Neutrophil (primary cell): Measurements from ENCODE around the gene FANCE.

Experiments
- H3K27ac ChIP-seq: fragments of 200-600 bp; sonication (generic); 2 replicates; pipeline ENCODE4 v1.5.1; 2016; ENCODE audit warnings: mild to moderate bottlenecking, moderate library complexity
- H3K27me3 ChIP-seq: fragments of 200-600 bp; sonication (generic); 2 replicates; pipeline ENCODE4 v1.6.0; 2016; ENCODE audit warnings: mild to moderate bottlenecking
- H3K36me3 ChIP-seq: fragments of 200-600 bp; sonication (generic); 2 replicates; pipeline ENCODE4 v1.5.1; 2017
- H3K4me1 ChIP-seq, 2 experiments: fragments of 200-600 bp in 1 of 2; sonication (generic) in 1 of 2; 1 replicate in 1 of 2; 2 replicates in 1 of 2; pipeline versions ENCODE4 v1.5.1 to v1.6.1; 2013 to 2016; ENCODE audit warnings: low read depth in 1 of 2, low read length in 1 of 2, mild to moderate bottlenecking in 1 of 2, moderate library complexity in 1 of 2; ENCODE audit not compliant: control insufficient read depth in 1 of 2, insufficient read depth in 1 of 2
- H3K4me3 ChIP-seq, 2 experiments: fragments of 200-600 bp in 1 of 2; sonication (generic) in 1 of 2; 1 replicate in 1 of 2; 2 replicates in 1 of 2; pipeline ENCODE4 v1.5.1; 2013 to 2016; ENCODE audit warnings: low read depth in 1 of 2, low read length in 1 of 2, mild to moderate bottlenecking in 1 of 2, moderate library complexity in 1 of 2
- H3K9me3 ChIP-seq: fragments of 200-600 bp; sonication (generic); 2 replicates; pipeline ENCODE4 v1.5.1; 2016
- TF ChIP-seq, protein P1 (sequence below): fragments of 200-600 bp; sonication (generic); IDR thresholded peaks from 2 replicates; pipeline ENCODE4 v1.5.1; 2016; ENCODE audit warnings: antibody characterized with exemption

The FANCE gene

DNA sequence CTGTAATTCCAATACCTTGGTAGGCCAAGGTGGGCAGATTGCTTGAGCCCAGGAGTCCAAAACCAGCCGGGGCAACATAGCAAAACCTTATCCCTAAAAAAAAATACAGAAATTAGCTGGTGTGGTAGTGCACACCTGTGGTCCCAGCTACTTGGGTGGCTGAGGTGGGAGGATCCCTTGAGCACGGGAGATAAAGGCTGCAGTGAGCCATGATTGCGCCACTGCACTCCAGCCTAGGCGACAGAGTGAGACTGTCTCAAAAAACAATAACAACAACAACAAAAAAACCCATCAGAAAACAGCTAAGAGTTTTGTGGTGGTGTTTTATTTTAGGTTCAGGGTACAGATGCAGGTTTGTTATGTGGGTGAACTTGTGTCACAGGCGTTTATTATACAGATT is 42.9 kb upstream of the FANCE start:
- Histone ChIP-seq H3K9me3 (no peaks in the 10 kb centered on the region), H3K4me3 (no peak overlapping the region), H3K36me3 (peaks cover 11% of the 10 kb centered on the region), H3K4me1 (peaks cover 7 to 9% of the 10 kb centered on the region in 2 experiments), H3K27ac (no peak overlapping the region), H3K27me3 (no peaks in the 10 kb centered on the region)
- TF ChIP-seq, protein P1, sequence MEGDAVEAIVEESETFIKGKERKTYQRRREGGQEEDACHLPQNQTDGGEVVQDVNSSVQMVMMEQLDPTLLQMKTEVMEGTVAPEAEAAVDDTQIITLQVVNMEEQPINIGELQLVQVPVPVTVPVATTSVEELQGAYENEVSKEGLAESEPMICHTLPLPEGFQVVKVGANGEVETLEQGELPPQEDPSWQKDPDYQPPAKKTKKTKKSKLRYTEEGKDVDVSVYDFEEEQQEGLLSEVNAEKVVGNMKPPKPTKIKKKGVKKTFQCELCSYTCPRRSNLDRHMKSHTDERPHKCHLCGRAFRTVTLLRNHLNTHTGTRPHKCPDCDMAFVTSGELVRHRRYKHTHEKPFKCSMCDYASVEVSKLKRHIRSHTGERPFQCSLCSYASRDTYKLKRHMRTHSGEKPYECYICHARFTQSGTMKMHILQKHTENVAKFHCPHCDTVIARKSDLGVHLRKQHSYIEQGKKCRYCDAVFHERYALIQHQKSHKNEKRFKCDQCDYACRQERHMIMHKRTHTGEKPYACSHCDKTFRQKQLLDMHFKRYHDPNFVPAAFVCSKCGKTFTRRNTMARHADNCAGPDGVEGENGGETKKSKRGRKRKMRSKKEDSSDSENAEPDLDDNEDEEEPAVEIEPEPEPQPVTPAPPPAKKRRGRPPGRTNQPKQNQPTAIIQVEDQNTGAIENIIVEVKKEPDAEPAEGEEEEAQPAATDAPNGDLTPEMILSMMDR = no peak

GRCh38 chr6:35410131-35410530 is 42.0 kb upstream of the FANCE start:
- Histone ChIP-seq H3K36me3 (peaks cover 11% of the 10 kb centered on the region), H3K4me1 (peaks cover 7 to 9% of the 10 kb centered on the region in 2 experiments), H3K9me3 (no peaks in the 10 kb centered on the region), H3K27ac (no peak overlapping the region), H3K4me3 (no peak overlapping the region), H3K27me3 (no peaks in the 10 kb centered on the region)
- TF ChIP-seq, protein P1 = no peak

GRCh38 chr6:35411066-35411465 is 41.1 kb upstream of the FANCE start:
- Histone ChIP-seq H3K27me3 (no peaks in the 10 kb centered on the region), H3K4me3 (no peak overlapping the region), H3K4me1 (peaks cover 7 to 9% of the 10 kb centered on the region in 2 experiments), H3K36me3 (peaks cover 11% of the 10 kb centered on the region), H3K27ac (no peak overlapping the region), H3K9me3 (no peaks in the 10 kb centered on the region)
- TF ChIP-seq, protein P1 = no peak

DNA sequence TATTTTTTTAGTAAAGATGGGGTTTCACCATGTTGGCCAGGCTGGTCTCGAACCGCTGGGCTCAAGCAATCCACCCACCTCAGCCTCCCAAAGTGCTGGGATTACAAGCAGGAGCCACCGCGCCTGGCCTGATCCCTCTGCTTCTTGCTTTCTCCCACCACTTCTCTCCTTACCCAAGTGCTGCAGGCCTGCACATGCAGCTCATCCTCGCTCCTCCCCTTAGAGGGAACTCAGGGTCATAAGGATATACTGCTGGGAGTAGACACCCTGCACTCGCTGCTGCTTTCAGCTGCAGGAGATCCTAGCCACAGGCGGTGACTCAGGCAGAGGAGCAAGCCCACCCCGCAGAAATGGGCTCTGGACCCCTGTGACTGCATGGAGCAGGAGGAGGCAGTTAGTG is 40.0 kb upstream of the FANCE start:
- H3K27me3 ChIP-seq = no peaks in the 10 kb centered on the region

DNA sequence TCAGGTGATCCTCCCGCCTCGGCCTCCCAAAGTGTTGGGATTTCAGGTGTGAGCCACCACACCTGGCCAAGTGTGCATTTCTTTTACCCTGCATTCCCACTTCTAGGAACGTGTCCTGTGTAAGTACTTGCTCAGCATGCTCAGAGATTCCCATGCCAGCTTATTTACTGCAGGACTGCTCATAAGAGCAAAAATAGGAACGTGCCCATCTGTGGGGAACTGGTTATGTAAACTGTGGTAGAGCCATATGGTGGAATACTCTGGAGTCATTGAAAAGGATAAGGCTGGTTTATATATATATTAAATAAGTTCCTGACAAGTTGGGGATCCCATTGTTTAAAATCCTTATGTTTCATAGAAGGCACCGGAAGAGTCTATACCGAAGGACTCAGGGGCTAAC is 38.2 kb upstream of the FANCE start:
- Histone ChIP-seq H3K27ac (no peak overlapping the region), H3K27me3 (no peaks in the 10 kb centered on the region), H3K4me1 (peaks cover 7 to 9% of the 10 kb centered on the region in 2 experiments), H3K36me3 (peaks cover 15% of the 10 kb centered on the region), H3K4me3 (no peak overlapping the region), H3K9me3 (no peaks in the 10 kb centered on the region)
- TF ChIP-seq, protein P1 = no peak

More for the DNA sequence above, 40.0 kb upstream of the FANCE start:
- no peak overlapping the region for H3K4me3 ChIP-seq
- H3K27ac ChIP-seq = no peak overlapping the region
- H3K4me1 ChIP-seq = peaks cover 7 to 9% of the 10 kb centered on the region in 2 experiments
- no peaks in the 10 kb centered on the region for H3K9me3 ChIP-seq
- peaks cover 11% of the 10 kb centered on the region for H3K36me3 ChIP-seq
- TF ChIP-seq, protein P1 = no peak
